Liver (tissue), 9 donors: Measurements from ENCODE around the gene WWOX. TPM values are rescaled to one million over a fixed set of nuclear protein-coding genes. Genes with fewer than 3 reads are reported as not detected.

Experiments used
- DNase-seq: peaks from one replicate; pipeline ENCODE4 v3.0.0-alpha.2; 2017; ENCODE audit warnings: low spot score
- H3K27ac ChIP-seq, 2 donors: one replicate each; pipeline ENCODE4 v1.7.0; 2013; ENCODE audit warnings: inconsistent platforms in 2 of 2, low read length in 2 of 2, control low read depth in 1 of 2, low read depth in 1 of 2, mild to moderate bottlenecking in 1 of 2
- H3K27me3 ChIP-seq, 4 donors: one replicate each; pipeline versions ENCODE4 v1.6.1 to v1.7.0; 2013; ENCODE audit warnings: low read length in 3 of 4, inconsistent platforms in 1 of 4, mild to moderate bottlenecking in 1 of 4, moderate library complexity in 1 of 4; ENCODE audit not compliant: control insufficient read depth in 4 of 4, insufficient read depth in 4 of 4
- H3K36me3 ChIP-seq, 4 donors: one replicate each; pipeline versions ENCODE4 v1.6.1 to v1.7.0; 2013; ENCODE audit warnings: low read length in 3 of 4, mild to moderate bottlenecking in 3 of 4, low read depth in 1 of 4, moderate library complexity in 1 of 4; ENCODE audit not compliant: control insufficient read depth in 4 of 4, insufficient read depth in 3 of 4
- H3K4me1 ChIP-seq, 4 donors: one replicate each; pipeline versions ENCODE4 v1.6.1 to v1.7.0; 2013; ENCODE audit warnings: low read length in 3 of 4, mild to moderate bottlenecking in 3 of 4, moderate library complexity in 1 of 4; ENCODE audit not compliant: control insufficient read depth in 4 of 4, insufficient read depth in 4 of 4
- H3K4me3 ChIP-seq, 3 donors: one replicate each; pipeline versions ENCODE4 v1.6.1 to v1.7.0; 2013; ENCODE audit warnings: low read length in 3 of 3, control low read depth in 1 of 3, low read depth in 1 of 3, mild to moderate bottlenecking in 1 of 3
- H3K9ac ChIP-seq, 2 donors: one replicate each; pipeline ENCODE4 v1.7.0; 2013; ENCODE audit warnings: low read length in 2 of 2, mild to moderate bottlenecking in 2 of 2, moderate library complexity in 2 of 2, control low read depth in 1 of 2, low read depth in 1 of 2
- H3K9me3 ChIP-seq, 4 donors: one replicate each; pipeline versions ENCODE4 v1.6.1 to v1.7.0; 2013; ENCODE audit warnings: low read length in 3 of 4; ENCODE audit not compliant: control insufficient read depth in 4 of 4
- EGR1 ChIP-seq, 2 donors: IDR thresholded peaks; 2 replicates each; pipeline ENCODE4 v1.6.1; 2016 to 2018; ENCODE audit warnings: antibody characterized with exemption in 2 of 2, low read depth in 2 of 2
- FOXA1 ChIP-seq: IDR thresholded peaks from 2 replicates; pipeline ENCODE4 v1.6.1; 2016; ENCODE audit warnings: antibody characterized with exemption
- FOXA2 ChIP-seq: IDR thresholded peaks from 2 replicates; pipeline ENCODE4 v1.6.1; 2016; ENCODE audit warnings: antibody characterized with exemption
- GABPA ChIP-seq, 2 donors: IDR thresholded peaks in 1 of 2; conservative IDR thresholded peaks in 1 of 2; 2 replicates each; pipeline ENCODE4 v1.6.1; 2016; ENCODE audit warnings: antibody characterized with exemption in 2 of 2, mild to moderate bottlenecking in 1 of 2, moderate library complexity in 1 of 2
- HNF4G ChIP-seq: IDR thresholded peaks from 2 replicates; pipeline ENCODE4 v1.6.1; 2016; ENCODE audit warnings: antibody characterized with exemption
- NR2F2 ChIP-seq: IDR thresholded peaks from 2 replicates; pipeline ENCODE4 v1.6.1; 2016; ENCODE audit warnings: antibody characterized with exemption
- RAD21 ChIP-seq, 2 donors: IDR thresholded peaks; 2 replicates each; pipeline ENCODE4 v1.6.1; 2016; ENCODE audit warnings: antibody characterized with exemption in 2 of 2, mild to moderate bottlenecking in 2 of 2
- RXRA ChIP-seq, 2 donors: IDR thresholded peaks; 2 replicates each; pipeline ENCODE4 v1.6.1; 2017 to 2018; ENCODE audit warnings: antibody characterized with exemption in 2 of 2, mild to moderate bottlenecking in 1 of 2
- SP1 ChIP-seq: IDR thresholded peaks from 2 replicates; pipeline ENCODE4 v1.6.1; 2018; ENCODE audit warnings: antibody characterized with exemption, mild to moderate bottlenecking
- TAF1 ChIP-seq: conservative IDR thresholded peaks from 2 replicates; pipeline ENCODE4 v1.6.1; 2016; ENCODE audit warnings: antibody characterized with exemption, mild to moderate bottlenecking
- YY1 ChIP-seq: IDR thresholded peaks from 2 replicates; pipeline ENCODE4 v1.6.1; 2016; ENCODE audit warnings: antibody characterized with exemption, mild to moderate bottlenecking
- whole genome bisulfite sequencing: extraction: QIAGEN DNeasy Blood & Tissue Kit; methylation state at CpG from one replicate; pipeline ENCODE4 v1.1.7; 2013; 5-methylcytosine and 5-hydroxymethylcytosine counted together
- polyA plus RNA-seq, 2 donors: library from polyadenylated mRNA; stranded (reverse) in 1 of 2; unstranded in 1 of 2; fragments of 200-250 nt in 1 of 2; fragments of >200 nt in 1 of 2; fragmentation: Nextera tagmentation in 1 of 2; extraction: Ambion mirVana in 1 of 2; gene quantifications; one replicate each; pipeline versions ENCODE4 v1.2.1 to v1.2.3, GENCODE V29; 2013 to 2015
- total RNA-seq, 2 donors: library from RNA; depleted of rRNA; stranded (reverse); fragments of >200 nt; gene quantifications; one replicate each; pipeline ENCODE4 v1.2.3, GENCODE V29; 2014
- TF ChIP-seq, protein P1 (sequence below): IDR thresholded peaks from 2 replicates; pipeline ENCODE4 v1.6.1; 2016; ENCODE audit warnings: antibody characterized with exemption
- TF ChIP-seq, protein P2 (sequence below): IDR thresholded peaks from 2 replicates; pipeline ENCODE4 v1.6.1; 2016; ENCODE audit warnings: antibody characterized with exemption, mild to moderate bottlenecking
- TF ChIP-seq, protein P3 (sequence below): IDR thresholded peaks from 2 replicates; pipeline ENCODE4 v1.6.1; 2016; ENCODE audit warnings: antibody characterized with exemption
- TF ChIP-seq, protein P4 (sequence below): IDR thresholded peaks from 2 replicates; pipeline ENCODE4 v1.6.1; 2016; ENCODE audit warnings: antibody characterized with exemption
- donor health status: healthy.
- donor health status: healthy.
- donor health status: healthy.
- donor health status: healthy.
- donor health status: healthy.

The WWOX gene
- total and polyA plus RNA-seq, 4 donors, result 9.8 to 46.0 (median 15.3) TPM

DNA sequence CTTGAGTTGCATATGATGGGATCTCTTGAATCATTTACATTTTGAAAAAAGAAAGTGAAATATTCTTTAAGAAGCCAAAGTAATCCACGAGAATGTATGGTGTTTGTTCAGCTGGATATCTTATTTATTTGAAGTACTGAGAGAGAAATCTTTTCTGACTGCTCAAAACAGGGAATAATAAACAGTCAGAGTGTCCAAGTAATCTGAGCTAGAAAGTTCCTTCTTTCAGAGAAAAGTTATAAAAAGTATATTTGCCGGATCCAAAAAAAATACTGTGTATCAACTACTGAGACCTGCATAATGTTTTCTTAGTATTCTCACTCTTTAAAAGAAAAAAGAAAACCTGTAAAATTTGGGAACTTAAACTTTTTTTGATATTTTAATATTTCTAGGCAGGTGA lies 350.8 kb downstream of the WWOX start:
- Histone ChIP-seq H3K36me3 (no peaks in the 10 kb centered on the region), H3K4me1 (no peaks in the 10 kb centered on the region), H3K27me3 (no peaks in the 10 kb centered on the region), H3K4me3 (no peak overlapping the region), H3K9me3 (no peaks in the 10 kb centered on the region), H3K27ac (no peak overlapping the region), H3K9ac (no peak overlapping the region)
- no peak for TF ChIP-seq RAD21 (IDR thresholded peaks at IDR 0.05)
- no peak for TF ChIP-seq FOXA1
- 85% methylated on average over 2 of the region's 2 CpGs for WGBS
- DNase-seq, result no peak

DNA sequence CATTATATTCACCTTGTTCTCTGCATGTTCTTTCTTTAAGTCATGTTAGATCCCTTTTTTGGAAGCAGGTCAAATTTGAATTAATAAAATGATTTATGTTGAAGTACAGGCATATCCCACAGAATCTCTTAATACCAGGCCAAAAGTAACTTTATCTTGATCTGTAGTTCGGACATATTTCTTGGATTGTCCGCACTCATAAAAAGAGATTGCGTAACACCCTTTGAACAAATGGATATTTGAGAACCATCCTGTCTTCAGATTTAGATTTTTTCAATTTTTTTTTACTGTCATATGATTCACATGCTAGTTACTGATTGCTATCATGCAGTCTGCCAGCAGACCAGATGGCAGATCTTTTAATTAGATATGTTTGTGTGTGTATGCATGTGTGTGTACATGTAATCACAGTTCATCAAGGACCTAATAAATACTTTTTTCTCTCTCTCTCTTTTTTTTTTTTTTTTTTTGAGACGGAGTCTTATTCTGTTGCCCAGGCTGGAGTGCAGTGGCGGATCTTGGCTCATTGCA lies 352.6 kb downstream of the WWOX start:
- no peak overlapping the region for H3K9ac ChIP-seq
- DNase-seq, result no peak
- WGBS, result 95% methylated on average over 5 of the region's 5 CpGs
- TF ChIP-seq SP1 (no peak), FOXA2 (no peak), HNF4G (no peak), TAF1 (no peak), YY1 (no peak), RAD21 (IDR thresholded peaks at IDR 0.05) (no peak), RXRA (IDR thresholded peaks at IDR 0.05) (no peak), EGR1 (IDR thresholded peaks at IDR 0.05; ENCODE audit: low read depth in 2 of 2) (no peak), FOXA1 (no peak), GABPA (IDR thresholded peaks at IDR 0.05 in 1 of 2, conservative IDR thresholded peaks at IDR 0.05 in 1 of 2) (no peak), NR2F2 (no peak)
- TF ChIP-seq, protein P1, sequence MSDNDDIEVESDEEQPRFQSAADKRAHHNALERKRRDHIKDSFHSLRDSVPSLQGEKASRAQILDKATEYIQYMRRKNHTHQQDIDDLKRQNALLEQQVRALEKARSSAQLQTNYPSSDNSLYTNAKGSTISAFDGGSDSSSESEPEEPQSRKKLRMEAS, result no peak
- TF ChIP-seq, protein P2, sequence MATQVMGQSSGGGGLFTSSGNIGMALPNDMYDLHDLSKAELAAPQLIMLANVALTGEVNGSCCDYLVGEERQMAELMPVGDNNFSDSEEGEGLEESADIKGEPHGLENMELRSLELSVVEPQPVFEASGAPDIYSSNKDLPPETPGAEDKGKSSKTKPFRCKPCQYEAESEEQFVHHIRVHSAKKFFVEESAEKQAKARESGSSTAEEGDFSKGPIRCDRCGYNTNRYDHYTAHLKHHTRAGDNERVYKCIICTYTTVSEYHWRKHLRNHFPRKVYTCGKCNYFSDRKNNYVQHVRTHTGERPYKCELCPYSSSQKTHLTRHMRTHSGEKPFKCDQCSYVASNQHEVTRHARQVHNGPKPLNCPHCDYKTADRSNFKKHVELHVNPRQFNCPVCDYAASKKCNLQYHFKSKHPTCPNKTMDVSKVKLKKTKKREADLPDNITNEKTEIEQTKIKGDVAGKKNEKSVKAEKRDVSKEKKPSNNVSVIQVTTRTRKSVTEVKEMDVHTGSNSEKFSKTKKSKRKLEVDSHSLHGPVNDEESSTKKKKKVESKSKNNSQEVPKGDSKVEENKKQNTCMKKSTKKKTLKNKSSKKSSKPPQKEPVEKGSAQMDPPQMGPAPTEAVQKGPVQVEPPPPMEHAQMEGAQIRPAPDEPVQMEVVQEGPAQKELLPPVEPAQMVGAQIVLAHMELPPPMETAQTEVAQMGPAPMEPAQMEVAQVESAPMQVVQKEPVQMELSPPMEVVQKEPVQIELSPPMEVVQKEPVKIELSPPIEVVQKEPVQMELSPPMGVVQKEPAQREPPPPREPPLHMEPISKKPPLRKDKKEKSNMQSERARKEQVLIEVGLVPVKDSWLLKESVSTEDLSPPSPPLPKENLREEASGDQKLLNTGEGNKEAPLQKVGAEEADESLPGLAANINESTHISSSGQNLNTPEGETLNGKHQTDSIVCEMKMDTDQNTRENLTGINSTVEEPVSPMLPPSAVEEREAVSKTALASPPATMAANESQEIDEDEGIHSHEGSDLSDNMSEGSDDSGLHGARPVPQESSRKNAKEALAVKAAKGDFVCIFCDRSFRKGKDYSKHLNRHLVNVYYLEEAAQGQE, result no peak
- TF ChIP-seq, protein P3, sequence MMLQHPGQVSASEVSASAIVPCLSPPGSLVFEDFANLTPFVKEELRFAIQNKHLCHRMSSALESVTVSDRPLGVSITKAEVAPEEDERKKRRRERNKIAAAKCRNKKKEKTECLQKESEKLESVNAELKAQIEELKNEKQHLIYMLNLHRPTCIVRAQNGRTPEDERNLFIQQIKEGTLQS, result no peak
- TF ChIP-seq, protein P4, sequence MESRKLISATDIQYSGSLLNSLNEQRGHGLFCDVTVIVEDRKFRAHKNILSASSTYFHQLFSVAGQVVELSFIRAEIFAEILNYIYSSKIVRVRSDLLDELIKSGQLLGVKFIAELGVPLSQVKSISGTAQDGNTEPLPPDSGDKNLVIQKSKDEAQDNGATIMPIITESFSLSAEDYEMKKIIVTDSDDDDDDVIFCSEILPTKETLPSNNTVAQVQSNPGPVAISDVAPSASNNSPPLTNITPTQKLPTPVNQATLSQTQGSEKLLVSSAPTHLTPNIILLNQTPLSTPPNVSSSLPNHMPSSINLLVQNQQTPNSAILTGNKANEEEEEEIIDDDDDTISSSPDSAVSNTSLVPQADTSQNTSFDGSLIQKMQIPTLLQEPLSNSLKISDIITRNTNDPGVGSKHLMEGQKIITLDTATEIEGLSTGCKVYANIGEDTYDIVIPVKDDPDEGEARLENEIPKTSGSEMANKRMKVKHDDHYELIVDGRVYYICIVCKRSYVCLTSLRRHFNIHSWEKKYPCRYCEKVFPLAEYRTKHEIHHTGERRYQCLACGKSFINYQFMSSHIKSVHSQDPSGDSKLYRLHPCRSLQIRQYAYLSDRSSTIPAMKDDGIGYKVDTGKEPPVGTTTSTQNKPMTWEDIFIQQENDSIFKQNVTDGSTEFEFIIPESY, result no peak
- no peaks in the 10 kb centered on the region for H3K4me1 ChIP-seq
- no peak overlapping the region for H3K4me3 ChIP-seq
- H3K27ac ChIP-seq, result no peak overlapping the region
- H3K9me3 ChIP-seq, result no peaks in the 10 kb centered on the region
- no peaks in the 10 kb centered on the region for H3K27me3 ChIP-seq
- H3K36me3 ChIP-seq, result no peaks in the 10 kb centered on the region
